Stimulated activated effector memory CD8-positive, alpha-beta T cell treated with anti-CD3 and anti-CD28 coated beads, Interleukin-12 subunit alpha, Interleukin-12 subunit beta, amount 100 ng/mL, for 72 hours (primary cell): ENCODE data around the gene RMND5A.
A peak's percentile ranks its signal among the peaks of the same experiment; 100 is the strongest.

Experiments used
- ATAC-seq: fragments of 150-1000 bp; cut with Tn5 transposase; 2 replicates; pipeline ENCODE4 v1.10.0; 2021
- DNase-seq, 2 donors: peaks; one replicate each; pipeline ENCODE4 v3.0.0; 2021 to 2022; ENCODE audit warnings: low spot score in 2 of 2
- H3K27ac Mint-ChIP-seq: one replicate; pipeline ENCODE4 v1.8.0; 2022; ENCODE audit warnings: mild to moderate bottlenecking, mixed read lengths
- H3K36me3 Mint-ChIP-seq: one replicate; pipeline ENCODE4 v1.8.0; 2022; ENCODE audit warnings: mild to moderate bottlenecking, mixed read lengths
- H3K4me1 Mint-ChIP-seq: one replicate; pipeline ENCODE4 v1.8.0; 2022; ENCODE audit warnings: mixed read lengths
- H3K4me3 Mint-ChIP-seq: one replicate; pipeline ENCODE4 v1.8.0; 2022; ENCODE audit warnings: mild to moderate bottlenecking, mixed read lengths
- H3K9me3 Mint-ChIP-seq: one replicate; pipeline ENCODE4 v1.8.0; 2022; ENCODE audit warnings: mixed read lengths

Gene RMND5A

GRCh38 chr2:86790134-86790675, 70.1 kb downstream of the RMND5A start:
- Mint-ChIP-seq H3K9me3 (peaks cover 3% of the 10 kb centered on the region), H3K36me3 (peaks cover 70% of the 10 kb centered on the region)

GRCh38 chr2:86790676-86791572, 70.8 kb downstream of the RMND5A start, which contains the start of gene CD8A:
TSS of gene CD8A (minus strand) at chr2:86790913. CDS start at chr2:86790825, 88 bp downstream.
- peaks cover 6% of the 10 kb centered on the region for H3K9me3 Mint-ChIP-seq
- peak within 1 kb of the TSS; percentile 88 for H3K27ac Mint-ChIP-seq
- DNase-seq (peak; percentile 61 to 91), ATAC-seq (peak; percentile 62)
- peaks cover 63% of the 10 kb centered on the region for H3K36me3 Mint-ChIP-seq
- H3K4me3 Mint-ChIP-seq = peak within 1 kb of the TSS; percentile 83
- H3K4me1 Mint-ChIP-seq = peaks cover 65% of the 10 kb centered on the region

More at GRCh38 chr2:86790134-86790675, 70.1 kb downstream of the RMND5A start:
- H3K27ac Mint-ChIP-seq = peak overlapping the region; percentile 88
- DNase-seq (peak; percentile 34 to 77), ATAC-seq (no peak)
- H3K4me1 Mint-ChIP-seq = peaks cover 69% of the 10 kb centered on the region
- H3K4me3 Mint-ChIP-seq = peak overlapping the region; percentile 83

GRCh38 chr2:86791573-86791972, 71.5 kb downstream of the RMND5A start:
- Mint-ChIP-seq H3K27ac (peak overlapping the region; percentile 88), H3K36me3 (peaks cover 56% of the 10 kb centered on the region), H3K4me1 (peaks cover 59% of the 10 kb centered on the region), H3K9me3 (peaks cover 13% of the 10 kb centered on the region), H3K4me3 (peak overlapping the region; percentile 83)
- ATAC-seq (no peak), DNase-seq (peak in 1 of 2 donors; percentile 70)

- H3K36me3 Mint-ChIP-seq = peaks cover 35% of the 10 kb centered on the region
- peak overlapping the region; percentile 83 for H3K4me3 Mint-ChIP-seq
- H3K4me1 Mint-ChIP-seq = peaks cover 49% of the 10 kb centered on the region
- ATAC-seq (no peak), DNase-seq (peak in 1 of 2 donors; percentile 57)
- H3K27ac Mint-ChIP-seq = peak overlapping the region; percentile 43
- peaks cover 20% of the 10 kb centered on the region for H3K9me3 Mint-ChIP-seq
Measured at GRCh38 chr2:86793752-86794151, 73.7 kb downstream of the RMND5A start.

- DNase-seq (peak in 1 of 2 donors; percentile 62), ATAC-seq (peak; percentile 65)
- Mint-ChIP-seq H3K4me1 (peaks cover 46% of the 10 kb centered on the region), H3K36me3 (peaks cover 23% of the 10 kb centered on the region), H3K27ac (peak overlapping the region; percentile 43), H3K9me3 (peaks cover 20% of the 10 kb centered on the region), H3K4me3 (peak overlapping the region; percentile 83)
Measured at GRCh38 chr2:86794861-86795260, 74.8 kb downstream of the RMND5A start.

- no peak overlapping the region for H3K4me3 Mint-ChIP-seq
- H3K9me3 Mint-ChIP-seq = peaks cover 13% of the 10 kb centered on the region
- no peak for DNase-seq
- ATAC-seq = no peak
- no peaks in the 10 kb centered on the region for H3K36me3 Mint-ChIP-seq
- peak overlapping the region; percentile 11 for H3K27ac Mint-ChIP-seq
- peaks cover 9% of the 10 kb centered on the region for H3K4me1 Mint-ChIP-seq
Measured at GRCh38 chr2:86800856-86801567, 80.9 kb downstream of the RMND5A start.

- peak overlapping the region; percentile 83 for H3K4me3 Mint-ChIP-seq
Measured at GRCh38 chr2:86806059-86806857, 86.2 kb downstream of the RMND5A start.

GRCh38 chr2:86807133-86807467, 87.0 kb downstream of the RMND5A start:
- Mint-ChIP-seq H3K36me3 (peaks cover 44% of the 10 kb centered on the region), H3K9me3 (no peaks in the 10 kb centered on the region), H3K4me1 (peaks cover 35% of the 10 kb centered on the region), H3K27ac (peak overlapping the region; percentile 87), H3K4me3 (peak overlapping the region; percentile 83)
- DNase-seq = peak in 1 of 2 donors; percentile 62
- no peak for ATAC-seq

More at GRCh38 chr2:86806059-86806857, 86.2 kb downstream of the RMND5A start:
- no peaks in the 10 kb centered on the region for H3K9me3 Mint-ChIP-seq
- H3K27ac Mint-ChIP-seq = peak overlapping the region; percentile 87
- H3K36me3 Mint-ChIP-seq = peaks cover 35% of the 10 kb centered on the region
- no peak for ATAC-seq
- H3K4me1 Mint-ChIP-seq = peaks cover 28% of the 10 kb centered on the region
- peak in 1 of 2 donors; percentile 65 for DNase-seq

GRCh38 chr2:86807468-86808275, 87.6 kb downstream of the RMND5A start:
- Mint-ChIP-seq H3K4me1 (peaks cover 41% of the 10 kb centered on the region), H3K27ac (peak overlapping the region; percentile 87), H3K36me3 (peaks cover 49% of the 10 kb centered on the region), H3K9me3 (no peaks in the 10 kb centered on the region), H3K4me3 (peak overlapping the region; percentile 83)
- ATAC-seq (peak; percentile 72), DNase-seq (peak; percentile 62 to 92)

- Mint-ChIP-seq H3K27ac (peak overlapping the region; percentile 96), H3K9me3 (no peaks in the 10 kb centered on the region), H3K36me3 (peaks cover 58% of the 10 kb centered on the region), H3K4me1 (peaks cover 48% of the 10 kb centered on the region), H3K4me3 (peak overlapping the region; percentile 83)
- peak; percentile 96 to 99 for DNase-seq
- ATAC-seq = peak; percentile 88
Measured at GRCh38 chr2:86808315-86809161, 88.4 kb downstream of the RMND5A start.

GRCh38 chr2:86809481-86810121, 89.5 kb downstream of the RMND5A start:
- Mint-ChIP-seq H3K4me3 (peak overlapping the region; percentile 83), H3K27ac (peak overlapping the region; percentile 96), H3K9me3 (no peaks in the 10 kb centered on the region), H3K4me1 (peaks cover 51% of the 10 kb centered on the region), H3K36me3 (peaks cover 69% of the 10 kb centered on the region)
- DNase-seq (peak in 1 of 2 donors; percentile 83), ATAC-seq (no peak)

- Mint-ChIP-seq H3K4me3 (peak overlapping the region; percentile 29), H3K9me3 (no peaks in the 10 kb centered on the region), H3K4me1 (peaks cover 62% of the 10 kb centered on the region), H3K36me3 (peaks cover 53% of the 10 kb centered on the region), H3K27ac (peak overlapping the region; percentile 78)
- ATAC-seq (peak; percentile 93), DNase-seq (no peak)
Measured at GRCh38 chr2:86815611-86816010, 95.5 kb downstream of the RMND5A start.
